HEK293 (cell line): Measurements from ENCODE around the gene FBL.
"Not testable (repeated sequence)": the region's sequence is repeated elsewhere in the genome, so short reads cannot be mapped to it uniquely, and the experiment has no call there.

Source experiments
- CTCF ChIP-seq: fragments of 450-650 bp; formaldehyde crosslinking; IDR thresholded peaks from 2 replicates; pipeline ENCODE4 v1.5.1; 2016; ENCODE audit warnings: missing biosample characterization, missing genetic modification characterization
- ZNF785 ChIP-seq: fragments of 450-650 bp; formaldehyde crosslinking; IDR thresholded peaks from 2 replicates; pipeline ENCODE4 v1.5.1; 2016; ENCODE audit warnings: missing biosample characterization, missing genetic modification characterization

- TF ChIP-seq ZNF785, CTCF (tag by site-specific recombination): not testable (repeated sequence)
These were observed 32.7 kb upstream of the FBL start for GRCh38 chr19:39878866-39879265.
